Activated CD4-positive, CD25-positive, alpha-beta regulatory T cell (primary cell): ENCODE results near the gene INAVA.
"Not testable (repeated sequence)": the region's sequence is repeated elsewhere in the genome, so short reads cannot be mapped to it uniquely, and the experiment has no call there.

Source experiments
- DNase-seq, 4 experiments: peaks; one replicate each; lab custom pipeline; 2025; lab: John Stamatoyannopoulos, UW

The INAVA gene

DNA sequence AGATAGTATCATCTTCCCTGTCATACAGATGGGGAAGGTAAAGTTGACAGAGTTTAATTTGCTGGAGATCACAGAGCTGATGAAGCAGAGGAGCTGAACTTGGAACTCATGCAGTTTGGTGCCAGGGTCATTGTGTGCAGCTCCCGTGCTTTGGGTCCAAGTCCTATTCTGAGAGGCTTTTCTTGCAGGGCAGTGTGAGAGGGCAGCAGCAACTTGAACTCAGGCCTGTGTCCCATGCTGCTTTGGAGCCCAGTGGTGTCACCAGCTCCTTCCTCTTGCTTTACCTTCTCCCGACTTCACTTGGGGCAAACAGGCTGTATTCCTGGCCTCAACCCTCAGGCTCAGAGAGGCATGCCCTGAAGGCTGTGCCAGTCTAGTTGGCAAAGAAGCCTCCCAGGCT is 24.7 kb downstream of the INAVA start:
- no peak for DNase-seq

GRCh38 chr1:200921571-200922110 is 26.9 kb downstream of the INAVA start:
- no peak for DNase-seq

GRCh38 chr1:200922406-200922805 is 27.7 kb downstream of the INAVA start:
- no peak for DNase-seq

GRCh38 chr1:200923601-200924000 is 28.9 kb downstream of the INAVA start:
- DNase-seq, result no peak

DNA sequence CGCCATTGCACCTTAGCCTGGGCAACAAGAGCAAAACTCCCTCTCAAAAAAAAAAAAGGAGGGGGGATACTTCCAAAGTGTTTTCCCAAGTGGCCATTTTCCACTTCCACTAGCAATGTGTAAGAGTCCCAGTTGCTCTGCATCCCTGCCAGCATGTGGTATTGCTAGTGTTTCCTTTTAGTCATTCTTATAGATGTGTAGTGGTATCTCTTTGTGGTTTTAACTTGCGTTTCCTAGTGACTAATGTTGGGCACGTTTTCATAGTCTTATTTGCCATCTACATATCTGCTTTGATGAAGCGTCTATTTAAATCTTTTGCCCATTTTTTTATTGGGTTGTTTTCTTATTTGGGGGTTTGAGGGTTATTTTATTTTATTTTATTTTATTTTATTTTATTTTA is 31.1 kb downstream of the INAVA start:
- no peak for DNase-seq

DNA sequence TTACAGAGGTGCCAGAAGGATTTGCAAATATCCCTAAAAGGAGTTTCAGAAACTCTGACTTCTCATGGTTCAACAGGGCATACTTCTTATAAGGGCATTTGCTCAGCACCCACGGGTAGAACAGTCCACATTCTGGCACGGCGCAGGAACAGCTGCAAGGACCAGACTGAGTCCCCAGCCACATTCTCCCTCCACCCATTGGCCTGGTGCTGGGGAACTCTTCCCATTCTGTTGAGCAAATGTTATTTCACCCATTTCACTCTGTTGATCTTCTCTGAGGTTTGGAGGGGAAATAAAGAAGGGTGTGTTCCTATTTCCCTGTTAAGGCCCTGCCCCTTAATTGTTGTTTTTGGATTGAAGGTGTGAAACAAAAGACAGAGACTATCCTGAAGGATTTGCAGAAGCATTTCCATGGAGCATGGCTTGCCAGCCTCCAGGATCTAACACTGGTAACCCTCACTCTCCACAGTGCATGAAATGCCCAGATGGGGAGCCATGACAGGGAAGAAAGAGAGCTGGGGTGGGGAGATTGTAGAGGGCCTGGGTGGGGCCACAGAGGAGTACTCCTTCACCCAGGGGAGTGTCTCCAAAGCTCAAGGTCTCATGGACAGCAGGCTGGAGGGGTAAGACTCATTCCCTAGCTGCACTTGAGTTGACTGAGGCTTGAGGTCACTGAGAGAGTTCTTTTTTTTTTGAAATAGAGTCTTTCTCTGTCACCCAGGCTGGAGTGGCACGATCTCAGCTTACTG is 35.0 kb downstream of the INAVA start:
- DNase-seq, result no peak

DNA sequence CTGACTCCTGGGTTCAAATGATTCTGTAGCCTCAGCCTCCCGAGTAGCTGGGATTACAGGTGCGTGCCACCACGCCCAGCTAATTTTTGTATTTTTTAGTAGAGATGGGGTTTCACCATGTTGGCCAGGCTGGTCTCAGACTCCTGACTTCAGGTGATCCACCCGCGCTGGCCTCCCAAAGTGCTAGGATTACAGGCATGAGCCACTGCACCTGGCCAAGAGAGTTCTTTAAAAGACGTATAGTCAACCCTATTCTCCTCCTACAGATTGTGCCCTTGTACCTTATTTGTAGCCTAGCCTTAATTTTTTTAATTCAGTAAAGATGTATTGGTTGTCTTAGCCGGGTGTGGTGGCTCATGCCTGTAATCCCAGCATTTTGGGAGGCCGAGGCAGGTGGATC is 35.6 kb downstream of the INAVA start:
- DNase-seq, result not testable (repeated sequence)

- DNase-seq, result no peak
These were observed 37.1 kb downstream of the INAVA start for GRCh38 chr1:200931776-200932175.

DNA sequence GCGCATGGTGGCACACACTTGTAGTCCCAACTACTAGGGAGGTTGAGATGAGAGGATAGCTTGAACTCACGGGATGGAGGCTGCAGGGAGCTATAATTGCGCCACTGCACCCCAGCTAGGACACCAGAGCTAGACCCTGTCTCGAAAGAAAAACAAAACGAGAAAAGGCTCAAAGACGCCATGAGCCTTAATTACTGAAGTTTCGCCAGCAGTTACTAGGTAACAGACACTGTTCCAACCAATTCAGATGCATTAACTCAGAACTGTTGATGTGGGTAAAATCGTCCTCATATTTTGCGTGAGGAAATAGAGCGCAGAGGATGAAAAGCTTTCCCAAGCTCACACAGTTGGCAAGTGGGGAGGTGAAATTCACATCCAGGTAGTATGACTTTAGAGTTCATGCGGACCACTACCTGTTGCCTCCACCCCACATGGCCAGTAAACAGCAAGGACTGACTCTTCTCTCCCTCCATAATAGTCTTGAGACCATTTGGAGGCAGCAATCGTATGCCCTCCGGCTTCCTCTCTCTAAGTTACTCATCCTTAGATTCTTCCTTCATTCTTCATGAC is 40.1 kb downstream of the INAVA start:
- DNase-seq, result no peak

GRCh38 chr1:200935286-200935962 is 40.7 kb downstream of the INAVA start:
- not testable (repeated sequence) for DNase-seq

DNA sequence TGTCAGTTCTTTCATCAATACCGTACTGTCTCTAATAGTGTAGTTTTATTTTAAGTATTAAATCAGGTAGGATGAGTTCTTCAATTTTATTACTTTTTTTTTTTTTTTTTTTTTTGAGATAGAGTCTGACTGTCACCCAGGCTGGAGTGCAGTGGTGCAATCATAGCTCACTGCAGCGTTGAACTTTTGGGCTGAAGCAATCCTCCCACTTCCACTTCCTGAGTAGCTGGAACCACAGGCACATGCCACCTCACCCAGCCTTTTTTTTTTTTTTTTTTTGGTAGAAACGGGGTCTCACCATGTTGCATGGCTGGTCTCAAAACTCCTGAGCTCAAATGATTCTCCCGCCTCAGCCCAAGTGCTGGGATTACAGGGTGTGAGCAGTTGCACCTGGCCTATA is 44.3 kb downstream of the INAVA start:
- no peak for DNase-seq

GRCh38 chr1:200945111-200945510 is 50.4 kb downstream of the INAVA start:
- no peak for DNase-seq

DNA sequence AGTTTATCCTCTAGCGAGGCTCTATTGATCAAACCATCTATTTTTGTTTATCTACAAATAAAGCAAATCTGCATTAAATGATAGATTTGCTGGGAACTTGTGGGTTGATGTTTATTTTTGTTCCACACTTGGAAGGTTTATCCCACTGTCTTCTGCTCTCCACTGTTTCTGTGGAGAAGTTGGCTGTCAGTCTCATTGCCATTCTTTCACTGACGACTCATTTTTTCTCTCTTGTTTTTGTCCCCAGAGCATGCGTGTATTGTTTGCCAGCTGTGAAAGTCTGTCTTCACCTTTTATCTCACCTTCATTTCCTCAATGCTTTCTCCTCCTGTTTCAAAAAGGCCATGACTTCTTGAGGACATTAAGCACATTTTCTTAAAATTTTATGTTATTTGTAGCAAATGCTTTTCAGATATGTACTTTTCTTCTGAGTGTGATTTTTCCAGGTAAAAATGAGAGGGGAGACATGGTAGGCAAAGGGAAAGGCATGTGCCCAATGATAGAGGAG is 52.4 kb downstream of the INAVA start:
- DNase-seq, result no peak

- no peak for DNase-seq
These were observed 54.9 kb downstream of the INAVA start for GRCh38 chr1:200949626-200950025.

DNA sequence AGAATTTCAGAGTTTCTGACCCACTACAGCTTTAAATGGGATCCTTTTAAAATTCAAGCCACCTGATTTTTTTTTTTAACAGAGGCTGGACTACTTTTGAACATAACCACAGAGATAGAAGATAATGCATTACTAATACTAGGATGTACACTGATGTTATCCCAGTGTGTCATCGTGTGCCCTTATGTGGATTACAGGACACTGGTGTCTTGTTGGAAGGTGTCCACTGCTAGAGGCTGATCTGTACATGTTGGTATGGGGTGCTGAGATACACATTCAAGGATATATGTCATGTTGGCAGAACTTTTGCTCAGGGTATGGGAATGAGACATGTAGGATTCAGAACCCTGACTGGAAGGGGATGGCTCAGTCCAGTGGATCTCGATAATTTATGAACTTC is 56.3 kb downstream of the INAVA start:
- no peak for DNase-seq

DNA sequence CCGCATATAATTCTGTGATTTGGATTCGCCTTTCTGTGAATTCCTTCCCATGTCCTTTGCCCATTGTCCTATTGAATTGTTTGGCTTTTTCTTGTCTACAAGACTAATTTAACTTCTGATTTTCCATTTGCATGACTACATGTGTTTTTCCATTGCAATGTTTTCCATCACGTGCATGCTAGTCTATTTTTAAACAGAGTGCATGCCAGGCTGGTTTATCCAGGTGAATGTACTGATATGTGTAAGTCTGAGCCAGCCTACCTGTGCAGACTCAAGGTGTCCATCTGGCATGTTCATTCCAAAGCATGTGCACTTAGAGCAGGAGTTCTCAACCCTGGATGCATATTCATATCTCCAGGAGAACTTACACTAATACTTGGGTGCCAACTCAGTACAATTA is 59.7 kb downstream of the INAVA start:
- no peak for DNase-seq

DNA sequence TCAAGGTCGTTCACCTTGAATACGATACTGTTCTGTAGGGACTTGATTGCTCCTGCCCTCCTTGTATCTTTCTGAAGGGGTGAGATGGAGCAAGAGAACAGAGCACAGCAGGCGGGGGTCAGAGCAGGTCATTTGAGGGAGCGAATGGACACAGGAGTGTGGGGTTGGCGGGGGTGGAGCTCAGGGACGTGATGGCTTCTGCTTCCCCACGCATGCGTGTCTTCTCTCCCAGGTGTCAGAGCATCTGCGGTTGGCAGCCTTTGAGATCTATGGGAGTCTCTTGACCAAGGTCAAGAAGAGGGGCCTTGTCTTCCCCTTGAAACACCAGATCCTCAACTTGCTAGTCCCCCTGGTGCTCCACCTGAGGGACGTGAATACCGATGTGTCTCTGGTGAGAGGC is 63.9 kb downstream of the INAVA start:
- no peak for DNase-seq

DNA sequence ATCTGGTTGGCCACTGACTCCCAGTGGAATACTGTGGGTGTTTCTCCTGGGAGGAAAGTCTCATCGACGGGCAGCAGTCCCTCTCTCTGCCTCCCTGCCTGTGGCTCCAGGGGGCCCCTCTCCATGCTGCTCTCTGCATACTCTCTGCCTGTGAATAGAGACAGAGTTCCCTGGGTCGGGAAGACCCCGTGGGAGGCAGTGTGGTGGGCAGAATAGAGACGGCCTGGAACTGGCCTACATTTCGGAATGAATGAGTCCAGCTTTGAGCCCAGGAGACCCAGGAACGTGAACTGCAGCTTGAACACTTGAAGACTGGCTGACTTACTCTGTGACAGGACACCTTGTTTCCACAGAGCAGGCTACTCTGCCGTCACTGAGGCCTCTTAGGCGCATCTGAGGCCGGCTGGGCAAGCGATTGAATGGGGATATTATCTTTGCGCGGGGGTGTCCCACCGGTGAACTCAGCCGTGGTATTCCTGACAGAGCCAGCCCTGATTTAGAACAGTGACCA is 64.8 kb downstream of the INAVA start:
- DNase-seq, result no peak

GRCh38 chr1:200960236-200960947 is 65.7 kb downstream of the INAVA start:
- no peak for DNase-seq

GRCh38 chr1:200960948-200961340 is 66.2 kb downstream of the INAVA start:
- no peak for DNase-seq

DNA sequence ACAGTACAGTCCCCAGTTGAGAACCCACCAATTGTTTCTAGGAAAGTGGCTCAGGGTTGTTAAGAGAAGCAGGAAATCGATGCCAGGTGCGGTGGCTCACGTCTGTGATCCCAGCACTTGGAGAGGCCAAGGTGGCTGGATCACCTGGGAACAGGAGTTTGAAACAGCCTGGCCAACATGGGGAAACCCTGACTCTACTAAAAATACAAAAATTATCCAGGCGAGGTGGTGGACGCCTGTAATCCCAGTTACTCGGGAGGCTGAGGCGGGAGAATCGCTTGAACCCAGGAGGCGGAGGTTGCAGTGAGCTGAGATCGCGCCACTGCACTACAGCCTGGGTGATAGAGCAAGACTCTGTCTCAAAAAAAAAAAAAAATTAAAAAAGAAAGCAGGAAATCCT is 67.5 kb downstream of the INAVA start:
- not testable (repeated sequence) for DNase-seq

- DNase-seq, result no peak
These were observed 67.9 kb downstream of the INAVA start for GRCh38 chr1:200962631-200963030.
